Smooth muscle cell (in vitro differentiated cells): ENCODE data around the gene RPL32. TPM values are rescaled to one million over a fixed set of nuclear protein-coding genes. Genes with fewer than 3 reads are reported as not detected.

Experiments
- DNase-seq: peaks from one replicate; lab custom pipeline; 2025; ENCODE audit not compliant: unreplicated experiment; lab: John Stamatoyannopoulos, UW
- H2AFZ ChIP-seq: fragments of 200-600 bp; sonication (generic); 2 replicates; pipeline ENCODE4 v1.6.0; 2016; ENCODE audit warnings: antibody characterized with exemption, low read depth, mild to moderate bottlenecking
- H3F3A ChIP-seq: fragments of 200-600 bp; sonication (generic); 2 replicates; pipeline ENCODE4 v1.6.0; 2017; ENCODE audit warnings: antibody characterized with exemption, low read depth
- H3K27ac ChIP-seq: fragments of 200-600 bp; sonication (generic); 2 replicates; pipeline ENCODE4 v1.5.1; 2016; ENCODE audit warnings: low read depth, mild to moderate bottlenecking
- H3K27me3 ChIP-seq: fragments of 200-600 bp; sonication (generic); 2 replicates; pipeline ENCODE4 v1.6.1; 2016; ENCODE audit warnings: low read depth, mild to moderate bottlenecking
- H3K36me3 ChIP-seq: fragments of 200-600 bp; sonication (generic); 2 replicates; pipeline ENCODE4 v1.5.1; 2016; ENCODE audit warnings: low read depth
- H3K4me1 ChIP-seq: fragments of 200-600 bp; sonication (generic); 2 replicates; pipeline ENCODE4 v1.5.1; 2016; ENCODE audit warnings: low read depth
- H3K4me2 ChIP-seq: fragments of 200-600 bp; sonication (generic); 2 replicates; pipeline ENCODE4 v1.6.0; 2016; ENCODE audit warnings: mild to moderate bottlenecking
- H3K4me3 ChIP-seq: fragments of 200-600 bp; sonication (generic); 2 replicates; pipeline ENCODE4 v1.5.1; 2016; ENCODE audit warnings: mild to moderate bottlenecking
- H3K79me2 ChIP-seq: fragments of 200-600 bp; sonication (generic); 2 replicates; pipeline ENCODE4 v1.6.0; 2016; ENCODE audit warnings: low read depth, mild to moderate bottlenecking
- H3K9ac ChIP-seq: fragments of 200-600 bp; sonication (generic); 2 replicates; pipeline ENCODE4 v1.6.0; 2016; ENCODE audit warnings: low read depth
- H3K9me3 ChIP-seq: fragments of 200-600 bp; sonication (generic); replicated peaks from 2 replicates; pipeline ENCODE4 v1.5.1; 2016; ENCODE audit warnings: low read depth
- H4K20me1 ChIP-seq: fragments of 200-600 bp; sonication (generic); 2 replicates; pipeline ENCODE4 v1.6.0; 2016; ENCODE audit warnings: low read depth
- WGBS: methylation state at CpG from one replicate; pipeline ENCODE4 v1.1.7; 2016; ENCODE audit warnings: low lambda C conversion rate; 5-methylcytosine and 5-hydroxymethylcytosine counted together
- polyA plus RNA-seq: library from polyadenylated mRNA; unstranded; fragments of >200 nt; fragmentation: Nextera tagmentation; extraction: Ambion mirVana; gene quantifications from 2 replicates; pipeline ENCODE4 v1.2.1, GENCODE V29; 2016
- total RNA-seq: library from RNA; depleted of rRNA; stranded (reverse); fragments of >200 nt; gene quantifications from 2 replicates; pipeline ENCODE4 v1.2.3, GENCODE V29; 2014
- TF ChIP-seq, protein P1 (sequence below): fragments of 200-600 bp; sonication (generic); IDR thresholded peaks from 2 replicates; pipeline ENCODE4 v1.5.1; 2017; ENCODE audit warnings: borderline replicate concordance, mild to moderate bottlenecking, antibody characterized with exemption; ENCODE audit not compliant: insufficient read depth, poor library complexity, severe bottlenecking

RPL32 gene
- total and polyA plus RNA-seq, 2 experiments from 2014 or later = 744 to 1,486 TPM

- WGBS = 96% methylated on average over 3 of the region's 3 CpGs
- no peaks in the 10 kb centered on the region for H3K27me3 ChIP-seq
- H3K9ac ChIP-seq = no peak overlapping the region
Measured at GRCh38 chr3:12809001-12809400, 32.4 kb downstream of the RPL32 start.

DNA sequence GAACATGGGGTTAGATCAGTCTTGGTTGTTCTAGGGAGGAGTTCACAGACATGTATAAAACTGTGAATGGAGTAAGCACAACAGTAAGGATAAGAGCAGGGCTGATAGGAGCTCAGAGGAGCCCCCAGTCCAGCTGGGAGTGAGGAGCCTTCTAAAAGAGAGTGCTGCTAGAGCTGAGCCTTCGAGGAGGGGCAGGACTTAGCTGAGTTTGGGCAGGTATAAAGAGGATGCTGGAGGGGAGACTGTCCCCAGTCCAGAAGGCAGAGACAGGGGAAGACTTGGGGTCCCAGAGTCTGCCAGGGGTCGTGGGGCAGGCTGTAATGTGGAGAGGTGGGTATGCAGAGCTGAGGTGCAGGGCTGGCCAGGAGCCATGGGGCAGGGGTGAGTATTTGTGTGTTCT is 32.8 kb downstream of the RPL32 start:
- Histone ChIP-seq H3K36me3 (no peaks in the 10 kb centered on the region), H3K9ac (no peak overlapping the region), H3K79me2 (no peaks in the 10 kb centered on the region), H4K20me1 (no peaks in the 10 kb centered on the region), H3K27ac (no peak overlapping the region), H3K4me3 (no peak overlapping the region), H3K27me3 (no peaks in the 10 kb centered on the region), H3K9me3 (no peaks in the 10 kb centered on the region), H3F3A (no peaks in the 10 kb centered on the region), H2AFZ (no peak overlapping the region), H3K4me2 (no peak overlapping the region), H3K4me1 (peaks cover 4% of the 10 kb centered on the region)
- DNase-seq = no peak
- TF ChIP-seq, protein P1, sequence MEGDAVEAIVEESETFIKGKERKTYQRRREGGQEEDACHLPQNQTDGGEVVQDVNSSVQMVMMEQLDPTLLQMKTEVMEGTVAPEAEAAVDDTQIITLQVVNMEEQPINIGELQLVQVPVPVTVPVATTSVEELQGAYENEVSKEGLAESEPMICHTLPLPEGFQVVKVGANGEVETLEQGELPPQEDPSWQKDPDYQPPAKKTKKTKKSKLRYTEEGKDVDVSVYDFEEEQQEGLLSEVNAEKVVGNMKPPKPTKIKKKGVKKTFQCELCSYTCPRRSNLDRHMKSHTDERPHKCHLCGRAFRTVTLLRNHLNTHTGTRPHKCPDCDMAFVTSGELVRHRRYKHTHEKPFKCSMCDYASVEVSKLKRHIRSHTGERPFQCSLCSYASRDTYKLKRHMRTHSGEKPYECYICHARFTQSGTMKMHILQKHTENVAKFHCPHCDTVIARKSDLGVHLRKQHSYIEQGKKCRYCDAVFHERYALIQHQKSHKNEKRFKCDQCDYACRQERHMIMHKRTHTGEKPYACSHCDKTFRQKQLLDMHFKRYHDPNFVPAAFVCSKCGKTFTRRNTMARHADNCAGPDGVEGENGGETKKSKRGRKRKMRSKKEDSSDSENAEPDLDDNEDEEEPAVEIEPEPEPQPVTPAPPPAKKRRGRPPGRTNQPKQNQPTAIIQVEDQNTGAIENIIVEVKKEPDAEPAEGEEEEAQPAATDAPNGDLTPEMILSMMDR = no peak
- 78% methylated on average over 2 of the region's 2 CpGs for WGBS

More at GRCh38 chr3:12809001-12809400, 32.4 kb downstream of the RPL32 start:
- H3K4me1 ChIP-seq = peaks cover 4% of the 10 kb centered on the region
- no peaks in the 10 kb centered on the region for H3K36me3 ChIP-seq
- no peak for DNase-seq
- TF ChIP-seq, protein P1 = no peak
- H3K79me2 ChIP-seq = no peaks in the 10 kb centered on the region
- H3K4me2 ChIP-seq = no peak overlapping the region
- no peaks in the 10 kb centered on the region for H4K20me1 ChIP-seq
- H3K4me3 ChIP-seq = no peak overlapping the region
- no peaks in the 10 kb centered on the region for H3F3A ChIP-seq
- H2AFZ ChIP-seq = no peak overlapping the region
- H3K27ac ChIP-seq = no peak overlapping the region
- H3K9me3 ChIP-seq = no peaks in the 10 kb centered on the region

DNA sequence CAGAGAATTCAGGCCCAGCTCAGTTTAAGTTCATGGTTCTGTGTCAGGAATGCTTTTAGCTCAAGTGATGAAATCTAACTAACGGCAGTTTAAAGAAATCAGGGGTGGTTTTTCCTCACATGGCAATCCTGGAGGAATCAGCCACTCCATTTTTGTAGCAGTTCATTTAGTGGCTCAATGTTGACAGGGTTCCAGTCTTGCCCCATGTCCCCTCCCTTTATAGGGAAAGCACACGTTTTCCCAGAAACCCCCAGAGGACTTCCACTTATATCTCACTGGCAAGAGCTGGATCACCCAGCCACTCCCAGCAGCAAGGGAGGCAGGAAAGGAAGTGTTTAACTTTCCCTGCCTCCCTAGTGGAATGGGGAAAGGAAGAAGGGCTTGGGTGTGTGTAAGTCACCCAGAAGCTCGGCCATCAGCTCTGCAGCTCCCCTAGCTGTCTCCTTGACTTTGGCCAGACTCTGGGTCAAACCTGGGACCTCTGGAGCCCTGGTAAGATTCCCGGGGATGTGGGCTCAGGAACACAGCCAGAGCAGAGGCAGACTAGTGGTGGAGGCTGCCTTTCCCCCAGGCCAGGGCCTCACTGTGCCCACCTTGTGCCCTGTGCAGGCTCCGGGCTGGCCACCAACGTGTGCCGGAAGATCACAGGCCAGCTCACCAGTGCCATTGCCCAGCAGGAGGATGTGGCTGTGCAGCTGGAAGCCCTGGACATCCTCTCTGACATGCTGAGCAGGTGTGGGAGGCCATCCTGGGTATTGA is 33.6 kb downstream of the RPL32 start:
- TF ChIP-seq, protein P1 = no peak

DNA sequence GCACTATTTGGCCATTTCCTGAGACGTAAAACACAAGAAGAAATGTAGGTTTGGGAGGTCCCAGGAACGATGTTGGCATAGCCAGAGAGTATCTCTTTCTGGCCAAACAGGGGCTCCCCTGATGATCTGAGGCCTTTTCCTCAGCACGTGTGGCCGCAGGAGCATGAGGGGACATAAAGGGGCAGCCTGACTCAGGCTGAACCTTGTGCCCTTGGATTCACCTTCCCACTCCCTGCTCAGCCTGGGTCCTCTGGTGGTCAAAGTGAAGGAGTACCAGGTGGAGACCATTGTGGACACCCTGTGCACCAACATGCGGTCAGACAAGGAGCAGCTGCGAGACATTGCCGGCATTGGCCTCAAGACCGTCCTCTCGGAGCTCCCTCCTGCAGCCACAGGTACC is 34.3 kb downstream of the RPL32 start:
- TF ChIP-seq, protein P1 = no peak

More for the DNA sequence above, 33.6 kb downstream of the RPL32 start:
- H3K4me3 ChIP-seq = no peak overlapping the region
- H3K27ac ChIP-seq = no peak overlapping the region
- H2AFZ ChIP-seq = no peak overlapping the region
- no peaks in the 10 kb centered on the region for H3K36me3 ChIP-seq
- H4K20me1 ChIP-seq = no peaks in the 10 kb centered on the region
- H3K4me2 ChIP-seq = no peak overlapping the region
- no peak for DNase-seq
- no peaks in the 10 kb centered on the region for H3K79me2 ChIP-seq
- no peak overlapping the region for H3K9ac ChIP-seq
- no peaks in the 10 kb centered on the region for H3K9me3 ChIP-seq
- peaks cover 4% of the 10 kb centered on the region for H3K4me1 ChIP-seq
- H3F3A ChIP-seq = no peaks in the 10 kb centered on the region
- 84% methylated on average over 7 of the region's 7 CpGs for WGBS
- H3K27me3 ChIP-seq = no peaks in the 10 kb centered on the region

More for the DNA sequence above, 34.3 kb downstream of the RPL32 start:
- H3K9ac ChIP-seq = no peak overlapping the region
- peaks cover 4% of the 10 kb centered on the region for H3K4me1 ChIP-seq
- no peaks in the 10 kb centered on the region for H4K20me1 ChIP-seq
- no peaks in the 10 kb centered on the region for H3F3A ChIP-seq
- no peak overlapping the region for H2AFZ ChIP-seq
- no peak overlapping the region for H3K4me3 ChIP-seq
- 96% methylated on average over 9 of the region's 9 CpGs for WGBS
- H3K9me3 ChIP-seq = no peaks in the 10 kb centered on the region
- no peaks in the 10 kb centered on the region for H3K36me3 ChIP-seq
- H3K79me2 ChIP-seq = no peaks in the 10 kb centered on the region
- H3K4me2 ChIP-seq = no peak overlapping the region
- DNase-seq = no peak
- no peaks in the 10 kb centered on the region for H3K27me3 ChIP-seq
- H3K27ac ChIP-seq = no peak overlapping the region
